ENCODE measurements around the gene TMEM171.

The TMEM171 gene

DNA sequence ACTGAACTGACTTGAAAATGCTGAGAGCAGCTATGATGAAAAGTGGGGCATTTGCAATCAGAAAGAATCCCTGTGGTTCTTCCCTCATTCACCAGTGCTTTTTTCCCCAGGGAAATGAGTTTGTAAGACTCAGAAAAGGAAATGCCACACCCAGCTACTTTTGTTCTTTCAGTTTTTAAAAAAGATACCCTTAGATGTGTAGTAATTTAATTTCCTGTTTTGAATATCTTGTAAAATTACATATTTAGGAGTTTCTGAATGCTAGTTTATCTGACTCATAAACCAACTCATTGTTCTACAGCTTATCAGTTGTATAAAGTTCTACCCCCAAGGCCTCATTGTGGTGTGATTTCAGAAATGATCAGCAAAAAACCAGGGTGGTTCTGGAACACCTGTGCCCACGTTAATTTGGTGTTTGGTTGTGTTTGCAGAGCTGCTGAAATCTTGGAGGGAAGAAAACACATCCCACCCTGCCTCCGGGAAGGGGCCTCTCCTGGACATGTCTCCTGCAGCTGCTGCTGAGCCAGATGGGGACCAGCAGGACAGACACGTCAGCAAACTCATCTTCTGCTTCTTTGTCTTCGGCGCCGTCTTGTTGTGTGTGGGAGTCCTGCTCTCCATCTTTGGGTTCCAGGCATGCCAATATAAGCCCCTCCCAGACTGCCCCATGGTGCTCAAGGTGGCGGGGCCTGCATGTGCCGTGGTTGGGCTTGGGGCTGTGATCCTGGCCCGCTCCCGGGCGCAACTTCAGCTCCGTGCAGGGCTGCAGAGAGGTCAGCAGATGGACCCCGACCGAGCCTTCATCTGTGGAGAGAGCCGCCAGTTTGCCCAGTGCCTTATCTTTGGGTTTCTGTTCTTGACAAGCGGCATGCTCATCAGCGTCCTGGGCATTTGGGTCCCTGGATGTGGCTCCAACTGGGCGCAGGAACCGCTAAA is 2.8 kb downstream of the TMEM171 start:
- no peaks in the 10 kb centered on the region for H3K9me3 ChIP-seq (ENCODE audit: control insufficient read depth, insufficient read depth, low read length)
- H3K27me3 ChIP-seq (ENCODE audit: control insufficient read depth, insufficient read depth, low read length) = peaks cover 48% of the 10 kb centered on the region
- no peak overlapping the region for H3K9ac ChIP-seq (ENCODE audit: low read depth, low read length)
- no peaks in the 10 kb centered on the region for H3K36me3 ChIP-seq (ENCODE audit: control insufficient read depth, insufficient read depth, low read length)
- peaks cover 2% of the 10 kb centered on the region for H3K4me1 ChIP-seq (ENCODE audit: control insufficient read depth, insufficient read depth, low read length)
- no peak overlapping the region for H3K4me3 ChIP-seq (ENCODE audit: low read depth, low read length)

GRCh38 chr5:73125289-73125688 is 4.9 kb downstream of the TMEM171 start:
- Histone ChIP-seq H3K27me3 (ENCODE audit: control insufficient read depth, insufficient read depth, low read length) (peaks cover 31% of the 10 kb centered on the region), H3K4me3 (ENCODE audit: low read depth, low read length) (no peak overlapping the region)

GRCh38 chr5:73126381-73126780 is 6.0 kb downstream of the TMEM171 start:
- Histone ChIP-seq H3K4me3 (ENCODE audit: low read depth, low read length) (no peak overlapping the region), H3K27me3 (ENCODE audit: control insufficient read depth, insufficient read depth, low read length) (peaks cover 23% of the 10 kb centered on the region), H3K9me3 (ENCODE audit: control insufficient read depth, insufficient read depth, low read length) (no peaks in the 10 kb centered on the region), H3K4me1 (ENCODE audit: control insufficient read depth, insufficient read depth, low read length) (peaks cover 2% of the 10 kb centered on the region), H3K36me3 (ENCODE audit: control insufficient read depth, insufficient read depth, low read length) (no peaks in the 10 kb centered on the region), H3K9ac (ENCODE audit: low read depth, low read length) (no peak overlapping the region)

More at GRCh38 chr5:73125289-73125688, 4.9 kb downstream of the TMEM171 start:
- peaks cover 2% of the 10 kb centered on the region for H3K4me1 ChIP-seq (ENCODE audit: control insufficient read depth, insufficient read depth, low read length)
- no peak overlapping the region for H3K9ac ChIP-seq (ENCODE audit: low read depth, low read length)
- H3K36me3 ChIP-seq (ENCODE audit: control insufficient read depth, insufficient read depth, low read length) = no peaks in the 10 kb centered on the region
- H3K9me3 ChIP-seq (ENCODE audit: control insufficient read depth, insufficient read depth, low read length) = no peaks in the 10 kb centered on the region

- Histone ChIP-seq H3K4me3 (ENCODE audit: low read depth, low read length) (no peak overlapping the region), H3K27me3 (ENCODE audit: control insufficient read depth, insufficient read depth, low read length) (peaks cover 17% of the 10 kb centered on the region), H3K9ac (ENCODE audit: low read depth, low read length) (no peak overlapping the region), H3K36me3 (ENCODE audit: control insufficient read depth, insufficient read depth, low read length) (no peaks in the 10 kb centered on the region), H3K9me3 (ENCODE audit: control insufficient read depth, insufficient read depth, low read length) (no peaks in the 10 kb centered on the region), H3K4me1 (ENCODE audit: control insufficient read depth, insufficient read depth, low read length) (peaks cover 2% of the 10 kb centered on the region)
Measured at GRCh38 chr5:73126957-73127356, 6.6 kb downstream of the TMEM171 start.

DNA sequence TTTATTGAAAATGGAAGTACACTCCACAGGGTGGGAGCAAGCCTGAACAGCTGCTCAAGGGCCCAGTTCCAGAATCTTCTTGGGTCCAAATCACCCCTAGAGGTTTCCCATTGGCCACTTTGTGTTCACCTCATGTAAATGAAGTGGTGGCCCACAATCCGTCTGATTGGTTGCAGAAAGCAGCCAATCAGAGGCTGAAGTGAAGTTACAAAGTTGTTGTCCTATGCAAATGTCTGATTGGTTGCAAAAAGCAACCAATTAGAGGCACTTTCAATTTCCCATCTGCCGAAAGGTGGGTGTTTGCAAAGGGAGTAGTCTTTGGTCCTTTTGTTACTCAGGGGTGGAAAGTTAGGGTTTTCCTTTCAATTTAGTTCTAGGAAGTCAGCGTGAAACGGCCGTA is 8.8 kb downstream of the TMEM171 start:
- Histone ChIP-seq H3K36me3 (ENCODE audit: control insufficient read depth, insufficient read depth, low read length) (no peaks in the 10 kb centered on the region), H3K27me3 (ENCODE audit: control insufficient read depth, insufficient read depth, low read length) (peaks cover 4% of the 10 kb centered on the region), H3K4me3 (ENCODE audit: low read depth, low read length) (no peak overlapping the region), H3K9me3 (ENCODE audit: control insufficient read depth, insufficient read depth, low read length) (no peaks in the 10 kb centered on the region), H3K9ac (ENCODE audit: low read depth, low read length) (no peak overlapping the region), H3K4me1 (ENCODE audit: control insufficient read depth, insufficient read depth, low read length) (no peaks in the 10 kb centered on the region)

DNA sequence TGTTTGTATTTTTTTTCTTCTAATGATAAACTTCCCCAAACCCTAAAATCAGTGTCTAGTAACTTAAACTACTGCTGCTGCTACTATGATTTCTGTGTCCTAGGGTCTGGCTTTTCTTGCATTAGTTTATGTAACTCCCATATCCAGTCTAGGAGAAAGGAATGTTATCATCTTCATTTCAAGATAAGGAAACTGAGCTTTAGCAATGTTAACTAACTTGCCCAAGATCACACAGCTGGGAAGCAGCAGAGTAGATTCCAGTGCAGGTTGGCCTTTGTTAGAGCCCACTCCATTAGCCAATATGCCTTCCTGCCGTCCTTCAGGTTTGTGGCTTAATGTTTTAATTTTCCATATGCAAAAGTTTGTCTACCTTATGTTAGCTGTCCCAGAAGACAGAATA is 10.4 kb downstream of the TMEM171 start:
- no peak overlapping the region for H3K4me3 ChIP-seq (ENCODE audit: low read depth, low read length)
- no peaks in the 10 kb centered on the region for H3K36me3 ChIP-seq (ENCODE audit: control insufficient read depth, insufficient read depth, low read length)
- no peaks in the 10 kb centered on the region for H3K4me1 ChIP-seq (ENCODE audit: control insufficient read depth, insufficient read depth, low read length)

GRCh38 chr5:73131711-73132425 is 11.5 kb downstream of the TMEM171 start:
- no peak overlapping the region for H3K9ac ChIP-seq (ENCODE audit: low read depth, low read length)
- H3K4me3 ChIP-seq (ENCODE audit: low read depth, low read length) = no peak overlapping the region
- no peaks in the 10 kb centered on the region for H3K4me1 ChIP-seq (ENCODE audit: control insufficient read depth, insufficient read depth, low read length)
- H3K9me3 ChIP-seq (ENCODE audit: control insufficient read depth, insufficient read depth, low read length) = no peaks in the 10 kb centered on the region
- no peaks in the 10 kb centered on the region for H3K27me3 ChIP-seq (ENCODE audit: control insufficient read depth, insufficient read depth, low read length)
- no peaks in the 10 kb centered on the region for H3K36me3 ChIP-seq (ENCODE audit: control insufficient read depth, insufficient read depth, low read length)

More for the DNA sequence above, 10.4 kb downstream of the TMEM171 start:
- Histone ChIP-seq H3K9me3 (ENCODE audit: control insufficient read depth, insufficient read depth, low read length) (no peaks in the 10 kb centered on the region), H3K9ac (ENCODE audit: low read depth, low read length) (no peak overlapping the region), H3K27me3 (ENCODE audit: control insufficient read depth, insufficient read depth, low read length) (peaks cover under 1% of the 10 kb centered on the region)

DNA sequence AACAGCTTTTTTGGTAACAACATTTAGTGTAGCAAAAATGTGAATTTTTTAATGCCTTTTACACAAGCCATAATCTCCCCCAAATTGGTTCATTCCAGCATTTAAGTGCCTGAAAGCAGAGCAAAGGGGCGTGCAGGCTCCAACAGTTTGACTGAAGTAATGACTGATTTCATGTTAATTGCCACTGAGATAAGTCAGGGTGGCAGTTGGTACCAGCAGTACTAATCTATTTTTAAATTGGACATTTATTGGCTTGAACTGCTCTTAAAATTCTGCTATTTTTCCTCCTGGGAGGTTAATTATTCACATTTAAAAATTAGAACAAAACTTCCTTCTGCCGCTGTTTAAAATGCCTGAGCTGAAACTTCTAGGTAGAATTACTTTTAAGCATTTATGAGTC is 12.4 kb downstream of the TMEM171 start:
- H3K9ac ChIP-seq (ENCODE audit: low read depth, low read length) = no peak overlapping the region
- no peak overlapping the region for H3K4me3 ChIP-seq (ENCODE audit: low read depth, low read length)
- H3K4me1 ChIP-seq (ENCODE audit: control insufficient read depth, insufficient read depth, low read length) = no peaks in the 10 kb centered on the region
- no peaks in the 10 kb centered on the region for H3K27me3 ChIP-seq (ENCODE audit: control insufficient read depth, insufficient read depth, low read length)
- no peaks in the 10 kb centered on the region for H3K9me3 ChIP-seq (ENCODE audit: control insufficient read depth, insufficient read depth, low read length)
- H3K36me3 ChIP-seq (ENCODE audit: control insufficient read depth, insufficient read depth, low read length) = no peaks in the 10 kb centered on the region

DNA sequence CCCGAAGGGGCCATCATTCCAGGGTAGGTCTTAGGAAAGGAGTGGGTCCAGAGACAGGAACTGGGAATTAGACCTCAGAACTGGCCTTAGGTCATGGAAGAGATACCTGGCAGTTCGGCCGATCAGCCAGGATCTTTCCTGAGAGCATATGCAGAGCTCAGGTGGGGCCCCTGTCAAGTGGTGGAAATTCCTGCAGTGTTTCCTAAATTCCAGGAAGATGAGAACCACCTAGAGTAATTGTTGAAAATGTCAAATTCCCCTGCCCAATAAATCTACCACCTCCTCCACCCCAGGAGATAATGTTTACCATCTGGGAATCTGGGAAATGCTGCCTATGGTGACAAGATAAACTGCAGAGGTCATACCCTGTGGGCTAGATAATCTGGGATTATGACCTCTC is 14.6 kb downstream of the TMEM171 start:
- no peaks in the 10 kb centered on the region for H3K27me3 ChIP-seq (ENCODE audit: control insufficient read depth, insufficient read depth, low read length)
- no peak overlapping the region for H3K9ac ChIP-seq (ENCODE audit: low read depth, low read length)
- H3K4me1 ChIP-seq (ENCODE audit: control insufficient read depth, insufficient read depth, low read length) = no peaks in the 10 kb centered on the region
- H3K4me3 ChIP-seq (ENCODE audit: low read depth, low read length) = no peak overlapping the region
- H3K9me3 ChIP-seq (ENCODE audit: control insufficient read depth, insufficient read depth, low read length) = no peaks in the 10 kb centered on the region
- H3K36me3 ChIP-seq (ENCODE audit: control insufficient read depth, insufficient read depth, low read length) = no peaks in the 10 kb centered on the region

- no peaks in the 10 kb centered on the region for H3K9me3 ChIP-seq (ENCODE audit: control insufficient read depth, insufficient read depth, low read length)
- H3K4me1 ChIP-seq (ENCODE audit: control insufficient read depth, insufficient read depth, low read length) = no peaks in the 10 kb centered on the region
- no peak overlapping the region for H3K4me3 ChIP-seq (ENCODE audit: low read depth, low read length)
- no peaks in the 10 kb centered on the region for H3K27me3 ChIP-seq (ENCODE audit: control insufficient read depth, insufficient read depth, low read length)
- no peaks in the 10 kb centered on the region for H3K36me3 ChIP-seq (ENCODE audit: control insufficient read depth, insufficient read depth, low read length)
- H3K9ac ChIP-seq (ENCODE audit: low read depth, low read length) = no peak overlapping the region
Measured at GRCh38 chr5:73135429-73136054, 15.2 kb downstream of the TMEM171 start.

DNA sequence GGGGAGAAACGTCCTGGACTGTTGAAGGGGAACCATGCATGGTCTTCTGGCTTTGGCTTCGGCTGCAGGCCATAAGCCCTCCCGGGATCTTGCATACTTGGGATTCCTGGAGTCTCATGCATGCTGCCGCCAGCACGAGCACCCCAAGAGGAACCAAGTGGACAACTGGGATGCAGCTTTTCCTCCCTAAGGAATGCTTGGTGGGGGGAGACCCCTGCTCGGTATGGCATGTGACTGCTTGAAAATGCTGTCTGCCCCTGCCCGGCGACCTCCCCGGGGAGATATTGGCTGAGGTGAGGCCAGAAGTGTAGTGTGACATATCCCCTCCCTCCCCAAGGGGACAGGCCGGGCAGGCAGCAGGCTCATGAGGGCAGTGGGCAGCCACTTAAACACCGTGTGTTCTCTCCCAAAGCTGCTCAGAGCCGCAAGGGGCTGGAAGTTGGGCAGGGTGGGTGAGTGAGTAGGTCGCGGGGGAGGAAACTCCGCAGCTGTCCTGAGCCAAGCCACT is 15.7 kb downstream of the TMEM171 start:
- Histone ChIP-seq H3K9ac (ENCODE audit: low read depth, low read length) (no peak overlapping the region), H3K4me3 (ENCODE audit: low read depth, low read length) (no peak overlapping the region), H3K9me3 (ENCODE audit: control insufficient read depth, insufficient read depth, low read length) (no peaks in the 10 kb centered on the region), H3K4me1 (ENCODE audit: control insufficient read depth, insufficient read depth, low read length) (no peaks in the 10 kb centered on the region), H3K36me3 (ENCODE audit: control insufficient read depth, insufficient read depth, low read length) (no peaks in the 10 kb centered on the region), H3K27me3 (ENCODE audit: control insufficient read depth, insufficient read depth, low read length) (no peaks in the 10 kb centered on the region)

All from iPS-15b (cell line).